ENCODE data around the gene BTBD18. TPM values are rescaled to one million over a fixed set of nuclear protein-coding genes. Genes with fewer than 3 reads are reported as not detected.

The BTBD18 gene
- total and polyA plus RNA-seq, 2 experiments from 2014 or later: 0.39 TPM; not detected in 1

- no peak for TF ChIP-seq EZH2phosphoT487 (IDR thresholded peaks at IDR 0.05; ENCODE audit: low read depth, severe bottlenecking, unreplicated experiment)
- no peak for TF ChIP-seq CTCF (IDR thresholded peaks at IDR 0.05; ENCODE audit: poor library complexity)
- TF ChIP-seq EZH2 (IDR thresholded peaks at IDR 0.05; ENCODE audit: borderline replicate concordance): no peak
- no peaks in the 10 kb centered on the region for H3K79me2 ChIP-seq
- 94% methylated on average over 18 of the region's 18 CpGs for WGBS (ENCODE audit: low lambda C conversion rate, missing lambda C conversion rate)
- no peaks in the 10 kb centered on the region for H3K9me2 ChIP-seq (replicated peaks; ENCODE audit: insufficient read depth)
- H2AFZ ChIP-seq: no peak overlapping the region
- peaks cover 7% of the 10 kb centered on the region for H3K36me3 ChIP-seq (replicated peaks; ENCODE audit: insufficient read depth, low read depth)
- no peaks in the 10 kb centered on the region for H3K4me1 ChIP-seq (ENCODE audit: insufficient read depth)
- no peaks in the 10 kb centered on the region for H3K27me3 ChIP-seq
- no peak overlapping the region for H3K27ac ChIP-seq
- H4K20me1 ChIP-seq (ENCODE audit: insufficient read depth, poor library complexity, severe bottlenecking): no peaks in the 10 kb centered on the region
- DNase-seq (ENCODE audit: low spot score): no peak
- no peaks in the 10 kb centered on the region for H3K9me3 ChIP-seq (ENCODE audit: low read depth)
- no peak overlapping the region for H3K4me3 ChIP-seq
- no peak overlapping the region for H3K4me2 ChIP-seq
These were observed 52.7 kb downstream of the BTBD18 start for GRCh38 chr11:57698843-57699365.

Small RNA genes lying within 50 kb of the gene (small RNA-seq; reads per million reads assigned to genes)
- not detected for gene AP001931.1
- not detected for gene TMX2-CTNND1

Other genes with a start within 250 kb of the BTBD18 start
- gene SLC43A1, start 236.1 kb downstream of the BTBD18 start, total RNA-seq: 40.4 and 42.2 TPM in 2 replicates
- 23.4 and 39.5 TPM in 2 replicates for gene SLC43A1, start 236.1 kb downstream of the BTBD18 start, polyA plus RNA-seq
- gene TIMM10, start 221.1 kb downstream of the BTBD18 start, total RNA-seq: 23.3 and 31.2 TPM in 2 replicates
- 84.0 and 99.4 TPM in 2 replicates for gene TIMM10, start 221.1 kb downstream of the BTBD18 start, polyA plus RNA-seq
- gene SMTNL1, start 214.2 kb downstream of the BTBD18 start, total RNA-seq: not detected in 2 replicates
- gene SMTNL1, start 214.2 kb downstream of the BTBD18 start, polyA plus RNA-seq: 0.19 TPM in 1 of 2 replicates, not detected in the other
- 40.6 and 45.7 TPM in 2 replicates for gene UBE2L6, start 184.1 kb downstream of the BTBD18 start, total RNA-seq
- gene UBE2L6, start 184.1 kb downstream of the BTBD18 start, polyA plus RNA-seq: 109 and 113 TPM in 2 replicates
- 123 and 129 TPM in 2 replicates for gene SERPING1, start 154.1 kb downstream of the BTBD18 start, total RNA-seq
- gene SERPING1, start 154.1 kb downstream of the BTBD18 start, polyA plus RNA-seq: 445 and 476 TPM in 2 replicates
- 0.90 and 2.8 TPM in 2 replicates for gene YPEL4, start 101.9 kb downstream of the BTBD18 start, total RNA-seq
- 3.9 and 4.1 TPM in 2 replicates for gene YPEL4, start 101.9 kb downstream of the BTBD18 start, polyA plus RNA-seq
- gene CLP1, start 94.1 kb downstream of the BTBD18 start, total RNA-seq: 13.4 and 15.4 TPM in 2 replicates
- 9.1 and 18.5 TPM in 2 replicates for gene CLP1, start 94.1 kb downstream of the BTBD18 start, polyA plus RNA-seq
- gene ZDHHC5, start 83.7 kb downstream of the BTBD18 start, total RNA-seq: 41.3 and 45.7 TPM in 2 replicates
- 35.9 and 42.3 TPM in 2 replicates for gene ZDHHC5, start 83.7 kb downstream of the BTBD18 start, polyA plus RNA-seq
- gene MED19, start 39.6 kb downstream of the BTBD18 start, total RNA-seq: 14.5 and 15.5 TPM in 2 replicates
- 30.2 and 30.9 TPM in 2 replicates for gene MED19, start 39.6 kb downstream of the BTBD18 start, polyA plus RNA-seq
- 81.4 and 104 TPM in 2 replicates for gene TMX2, start 39.2 kb downstream of the BTBD18 start, total RNA-seq
- gene TMX2, start 39.2 kb downstream of the BTBD18 start, polyA plus RNA-seq: 119 and 129 TPM in 2 replicates
- gene SELENOH, start 10.3 kb downstream of the BTBD18 start, total RNA-seq: 127 and 135 TPM in 2 replicates
- gene SELENOH, start 10.3 kb downstream of the BTBD18 start, polyA plus RNA-seq: 205 and 229 TPM in 2 replicates
- 124 and 130 TPM in 2 replicates for gene CTNND1, start 10.0 kb upstream of the BTBD18 start, total RNA-seq
- 59.4 and 65.0 TPM in 2 replicates for gene CTNND1, start 10.0 kb upstream of the BTBD18 start, polyA plus RNA-seq